NCI-H187 (cell line): Measurements from ENCODE around the gene CCDC34.

Experiments
- DNase-seq, 2 experiments: peaks; one replicate each; lab custom pipeline; 2025; lab: John Stamatoyannopoulos, UW

Gene CCDC34, protein sequence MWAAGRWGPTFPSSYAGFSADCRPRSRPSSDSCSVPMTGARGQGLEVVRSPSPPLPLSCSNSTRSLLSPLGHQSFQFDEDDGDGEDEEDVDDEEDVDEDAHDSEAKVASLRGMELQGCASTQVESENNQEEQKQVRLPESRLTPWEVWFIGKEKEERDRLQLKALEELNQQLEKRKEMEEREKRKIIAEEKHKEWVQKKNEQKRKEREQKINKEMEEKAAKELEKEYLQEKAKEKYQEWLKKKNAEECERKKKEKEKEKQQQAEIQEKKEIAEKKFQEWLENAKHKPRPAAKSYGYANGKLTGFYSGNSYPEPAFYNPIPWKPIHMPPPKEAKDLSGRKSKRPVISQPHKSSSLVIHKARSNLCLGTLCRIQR

DNA sequence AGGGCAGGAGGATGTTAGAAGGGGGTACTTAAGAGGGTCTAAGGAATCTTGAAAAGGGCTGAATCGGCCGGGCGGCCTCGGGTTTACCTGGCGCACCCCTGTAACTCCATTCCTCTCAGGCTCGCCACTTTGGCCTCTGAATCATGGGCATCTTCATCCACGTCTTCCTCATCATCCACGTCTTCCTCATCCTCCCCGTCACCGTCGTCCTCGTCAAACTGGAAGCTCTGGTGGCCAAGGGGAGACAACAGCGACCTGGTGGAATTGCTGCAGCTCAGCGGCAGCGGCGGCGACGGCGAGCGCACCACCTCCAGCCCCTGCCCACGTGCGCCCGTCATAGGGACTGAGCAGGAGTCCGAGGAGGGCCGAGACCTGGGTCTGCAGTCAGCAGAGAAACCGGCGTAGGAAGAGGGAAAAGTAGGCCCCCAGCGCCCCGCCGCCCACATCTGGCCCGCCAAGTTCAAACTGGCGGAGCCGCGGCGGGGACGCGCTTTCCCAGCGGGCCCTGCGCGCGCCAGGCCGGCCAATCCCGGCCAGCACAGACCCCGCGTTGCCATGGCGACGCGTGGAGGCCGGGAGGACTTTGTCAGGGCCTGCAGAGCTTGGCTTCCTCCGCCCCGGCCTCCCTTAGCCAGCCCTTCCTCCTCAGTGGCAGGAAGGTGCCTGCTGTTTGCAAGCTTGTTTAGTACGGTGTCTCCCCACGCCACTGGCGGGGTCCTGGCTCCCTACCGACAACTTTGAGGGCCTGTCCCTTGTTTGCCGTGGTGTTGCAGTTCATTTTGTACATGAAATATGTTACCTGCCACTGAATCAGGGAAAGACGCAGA, at the start of gene CCDC34:
Gene CCDC34, minus strand, starts transcription at position 467 of the 827 bp plus-strand sequence. Its CDS starts 21 bp downstream, at position 446.
- peak; percentile 90 to 95 for DNase-seq

DNA sequence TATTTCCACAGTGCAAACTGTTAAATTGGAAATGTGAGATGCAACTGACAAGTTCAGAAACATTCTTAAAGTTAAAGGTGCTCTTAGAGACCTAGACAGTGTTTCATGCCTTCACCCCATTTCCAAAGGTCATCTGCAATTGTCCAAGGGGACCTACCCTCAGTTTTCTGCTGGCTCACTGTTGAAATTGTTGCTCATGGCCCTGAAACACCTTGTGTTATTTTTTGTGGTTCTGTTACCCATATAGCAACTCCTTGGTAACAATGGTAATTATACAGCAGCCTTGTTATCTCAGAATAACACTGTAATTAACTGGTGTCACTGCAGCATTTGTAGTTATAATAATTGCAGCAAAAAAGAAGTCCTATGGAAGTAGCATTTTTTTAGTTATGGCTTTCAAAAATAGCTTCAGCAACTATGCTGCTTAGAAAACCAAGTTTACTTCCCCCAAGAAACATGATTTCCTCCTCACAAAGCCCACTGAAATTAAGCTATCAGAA, 49.2 kb upstream of the CCDC34 start:
- no peak for DNase-seq

DNA sequence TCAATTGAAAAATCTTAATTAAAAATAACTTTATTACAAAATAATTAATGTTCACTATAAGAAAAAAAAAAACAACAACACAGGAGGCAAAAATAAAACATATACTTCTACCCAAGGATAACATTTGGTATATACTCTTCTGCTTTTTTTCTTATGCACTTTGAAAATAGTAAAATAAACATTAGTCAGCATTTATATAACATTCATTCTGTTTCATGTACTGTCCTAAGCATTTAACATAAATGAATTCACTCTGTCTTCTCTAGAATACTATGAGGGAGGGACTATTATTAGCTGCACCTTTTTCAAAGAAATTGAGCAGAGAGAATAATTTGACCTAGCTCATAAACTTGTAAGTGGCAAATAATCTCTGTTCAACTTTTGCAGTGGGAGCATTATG, 48.3 kb upstream of the CCDC34 start:
- DNase-seq = no peak

DNA sequence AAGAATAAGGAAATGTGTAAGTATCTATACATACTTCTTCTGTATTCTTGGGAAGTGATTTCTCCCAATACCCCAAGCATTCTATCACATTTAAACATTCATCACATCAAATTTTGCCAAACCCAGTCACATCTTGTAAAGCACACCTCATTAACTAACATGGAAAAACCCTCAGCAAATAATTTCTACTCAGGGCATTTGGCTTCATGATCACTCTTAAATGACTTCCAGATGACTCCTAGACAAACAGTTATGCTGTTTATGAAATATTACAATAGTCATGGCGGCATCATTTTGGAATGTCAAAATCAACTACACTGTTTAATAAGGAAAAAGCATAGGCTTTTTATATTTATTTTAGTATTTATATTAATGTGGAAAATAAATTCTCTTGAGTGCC, 47.3 kb upstream of the CCDC34 start:
- no peak for DNase-seq

DNA sequence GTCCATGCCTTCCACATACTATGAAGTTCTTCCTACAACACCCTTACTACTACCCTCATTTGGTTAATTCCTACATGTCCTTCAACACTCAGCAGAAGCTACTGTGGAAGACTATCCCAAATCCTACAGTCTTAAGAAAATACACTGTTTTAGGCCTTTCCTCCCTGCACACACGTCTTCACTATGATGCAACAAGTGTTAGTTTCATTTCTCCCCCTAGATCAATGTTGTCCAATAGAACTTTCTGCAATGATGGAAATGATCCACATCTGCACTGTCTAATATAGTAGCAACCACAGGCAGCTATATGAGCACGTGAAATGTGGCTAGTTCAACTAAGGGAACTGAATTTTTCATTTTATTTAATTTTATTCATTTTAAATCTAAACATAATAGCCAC, 46.7 kb upstream of the CCDC34 start:
- DNase-seq = no peak

DNA sequence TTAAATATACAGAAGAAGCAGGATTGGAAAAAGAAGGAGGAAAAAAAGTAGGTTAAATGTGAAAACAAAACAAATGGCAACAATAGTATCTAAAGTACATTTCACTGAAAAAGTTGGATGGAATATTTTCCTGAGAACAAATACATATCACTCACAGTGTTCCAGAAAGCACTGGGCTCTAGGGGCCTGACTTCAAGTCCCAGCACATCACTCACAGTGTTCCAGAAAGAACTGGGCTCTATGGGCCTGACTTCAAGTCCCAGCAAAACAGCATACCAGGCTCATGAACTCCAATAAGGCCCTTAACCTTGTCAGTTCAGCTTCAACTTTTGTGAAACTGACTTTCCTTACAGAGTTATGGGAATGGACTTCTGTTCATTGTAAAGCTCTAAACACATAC, 46.0 kb upstream of the CCDC34 start:
- no peak for DNase-seq

DNA sequence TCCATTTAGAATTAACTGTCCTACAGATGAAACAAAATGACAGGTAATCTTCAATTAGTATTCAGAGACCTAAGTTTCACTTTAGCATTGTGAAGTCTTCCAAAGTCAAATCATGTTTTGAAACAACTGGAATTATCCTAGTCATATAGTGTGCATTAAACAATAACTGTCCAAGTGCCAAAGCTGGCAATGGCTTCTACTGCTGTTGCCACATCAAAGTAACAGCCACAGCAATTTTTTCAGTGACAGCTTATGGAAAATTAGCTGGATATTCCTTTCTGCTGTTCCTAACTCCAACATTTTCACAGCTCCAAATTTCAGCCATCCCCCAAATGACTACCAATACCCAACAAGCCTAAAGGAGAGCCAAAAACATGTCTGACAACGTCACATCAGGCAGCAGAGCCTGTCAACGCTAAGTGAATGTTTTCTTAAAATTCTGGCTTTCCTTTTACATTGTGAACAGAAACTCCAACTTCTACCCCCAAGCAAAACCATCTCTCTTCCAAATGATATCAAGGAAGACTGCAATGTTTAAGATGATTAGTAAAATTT, 45.3 kb upstream of the CCDC34 start:
- no peak for DNase-seq

DNA sequence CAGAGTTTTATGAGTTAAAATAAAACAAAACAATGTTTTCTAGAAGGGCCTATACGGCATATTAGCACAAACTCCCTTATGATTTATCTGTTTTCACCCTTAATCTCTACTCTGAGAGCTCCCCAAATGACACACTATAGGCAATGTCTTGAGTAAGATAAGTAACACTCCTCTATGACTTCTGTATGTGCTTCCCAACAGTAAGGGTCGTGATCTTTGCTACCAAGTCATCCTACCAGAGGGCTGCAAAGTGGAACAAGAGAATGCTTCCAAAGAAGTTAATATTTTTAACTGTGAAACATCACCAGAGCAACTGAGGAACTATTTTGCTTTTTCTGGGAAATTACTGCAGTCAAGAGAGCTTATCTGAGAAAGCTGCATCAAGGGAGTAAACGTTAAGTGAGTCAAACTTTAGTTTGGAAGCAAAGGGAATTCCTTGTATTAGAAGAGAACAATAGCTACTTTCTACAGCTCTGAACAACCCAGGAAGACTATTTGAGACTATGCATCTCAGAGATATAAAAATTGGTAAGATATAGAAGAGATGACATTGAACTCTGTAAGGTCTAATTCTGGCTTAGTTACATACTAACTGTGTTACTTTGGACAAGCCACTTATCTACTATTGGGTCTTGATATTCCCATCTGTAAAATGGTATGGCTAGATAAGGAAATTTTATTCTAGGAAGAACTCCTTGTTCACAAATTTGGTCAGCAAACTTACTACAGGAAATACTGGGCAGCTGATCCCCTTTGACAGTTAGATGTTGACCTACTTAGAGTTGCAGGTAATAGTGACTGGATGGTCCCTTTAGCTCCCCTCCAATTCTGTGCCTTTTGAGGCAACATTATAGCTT, 43.7 kb upstream of the CCDC34 start:
- DNase-seq = no peak

DNA sequence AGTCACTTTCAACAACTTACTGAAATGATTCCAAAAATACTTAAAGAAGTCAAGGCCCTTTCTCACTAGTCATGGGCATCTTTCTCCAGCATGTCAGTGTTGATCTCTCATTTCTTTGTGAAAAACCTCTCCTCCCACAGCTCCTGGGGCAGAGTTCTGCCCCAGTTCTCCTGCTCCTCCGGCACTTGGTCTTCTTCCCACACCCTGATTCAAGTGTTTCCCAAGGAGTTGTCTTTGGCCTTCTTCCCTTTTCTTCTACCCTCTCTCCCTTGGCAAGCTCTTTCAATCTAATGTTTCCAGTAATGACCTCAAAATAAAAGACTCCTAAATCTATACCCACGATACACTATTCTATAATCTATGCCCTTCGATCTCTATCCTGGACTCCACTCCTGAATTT, 42.1 kb upstream of the CCDC34 start:
- DNase-seq = no peak

DNA sequence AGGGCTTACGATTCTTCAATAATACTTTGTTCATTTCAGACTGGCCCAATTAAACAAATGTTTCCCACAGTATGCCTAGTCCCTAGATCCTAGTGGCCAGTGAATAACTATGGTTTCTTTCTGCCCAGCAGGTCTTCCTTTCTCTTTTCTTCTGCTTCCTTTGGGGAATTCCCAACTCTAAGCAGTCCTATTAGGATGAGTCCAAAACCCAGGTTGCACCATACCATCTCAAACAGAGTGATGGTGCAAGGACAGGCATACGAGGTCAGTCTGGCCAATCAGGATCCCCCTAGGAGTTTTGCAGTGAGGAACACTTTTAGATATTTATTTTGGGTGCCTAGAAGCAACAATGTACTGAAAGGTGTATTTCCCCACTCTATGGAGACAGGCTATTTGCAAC, 41.4 kb upstream of the CCDC34 start:
- no peak for DNase-seq

DNA sequence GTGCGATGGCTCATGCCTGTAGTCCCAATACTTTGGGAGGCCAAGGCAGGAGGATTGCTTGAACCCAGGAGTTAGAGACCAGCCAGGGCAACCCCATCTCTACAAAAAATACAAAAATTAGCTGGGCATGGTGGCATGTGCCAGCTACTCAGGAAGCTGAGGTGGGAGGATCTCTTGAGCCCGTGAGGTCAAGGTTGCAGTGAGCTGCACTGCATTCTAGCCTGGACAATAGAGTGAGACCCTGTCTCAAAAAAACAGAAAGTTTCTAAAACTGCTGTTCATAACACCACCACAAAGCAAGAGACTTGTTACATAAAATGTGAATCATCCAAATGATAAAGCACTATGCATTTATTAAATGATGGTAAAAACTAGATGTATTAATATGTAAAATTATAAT, 40.2 kb upstream of the CCDC34 start:
- DNase-seq = no peak

DNA sequence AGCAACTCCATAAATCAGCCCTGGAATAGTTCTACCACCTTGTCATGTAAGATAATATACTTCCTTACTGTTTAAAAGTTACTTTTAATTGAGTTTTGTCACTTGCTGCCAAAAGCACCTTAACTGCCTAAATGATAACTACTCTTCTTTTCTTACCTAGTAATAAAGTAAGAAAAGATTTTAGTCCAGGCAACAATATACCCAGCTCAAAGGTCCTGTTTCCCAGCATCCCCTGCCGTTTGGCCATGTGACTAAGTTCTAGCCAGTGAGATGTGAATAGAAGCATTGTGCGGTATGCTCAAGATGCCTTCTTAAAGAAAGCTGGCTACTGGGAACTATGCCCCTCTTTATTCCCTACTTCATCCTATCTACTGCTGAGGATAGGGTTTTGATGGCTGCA, 39.4 kb upstream of the CCDC34 start:
- no peak for DNase-seq

DNA sequence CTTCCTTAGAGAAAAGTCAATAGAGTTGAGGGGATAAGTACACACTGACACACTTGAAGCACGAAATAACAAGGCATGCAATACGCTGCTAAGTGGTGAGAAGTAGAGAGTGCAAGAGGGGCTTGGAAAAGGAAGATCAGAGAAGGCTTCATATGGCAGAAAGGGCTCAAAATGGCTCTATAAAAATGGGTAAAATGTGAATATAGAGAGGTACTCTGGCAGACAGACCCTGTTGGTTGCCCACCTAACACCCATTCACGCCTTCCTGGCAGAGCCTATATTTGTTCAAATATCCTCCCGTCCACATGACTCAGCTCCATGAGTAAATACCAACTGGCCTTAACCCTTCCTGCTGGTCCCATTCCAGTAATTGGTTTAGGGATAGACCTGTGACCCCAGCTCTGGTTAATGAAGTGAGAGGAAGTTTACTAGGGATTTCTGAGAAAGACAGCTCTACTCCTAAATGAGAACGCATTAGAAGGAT, 38.9 kb upstream of the CCDC34 start:
- no peak for DNase-seq

DNA sequence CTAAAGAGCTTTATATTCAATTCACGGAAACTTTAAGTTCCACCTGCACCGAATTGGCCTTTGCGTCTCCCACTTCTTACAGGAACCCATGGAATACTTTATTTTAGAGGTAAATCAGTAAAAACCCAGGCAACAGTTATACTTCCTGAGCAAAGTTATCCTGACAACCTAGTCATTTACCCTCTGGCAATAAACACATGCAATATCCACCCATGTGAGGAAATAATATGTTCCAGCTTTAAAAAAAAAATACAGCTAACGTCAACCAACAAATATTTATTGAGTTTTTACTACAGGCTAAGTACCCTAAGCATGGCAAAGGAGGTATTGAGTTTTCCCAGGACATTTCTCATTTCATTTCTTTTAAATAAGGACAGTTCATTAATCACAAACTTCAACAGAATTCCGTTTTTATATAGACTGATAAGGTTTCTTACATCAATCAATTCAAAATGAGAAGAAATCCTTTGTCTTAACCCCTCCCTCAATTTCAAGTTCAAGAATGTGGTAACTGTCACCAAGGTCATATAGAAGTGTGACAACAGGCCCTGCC, 38.3 kb upstream of the CCDC34 start:
- DNase-seq = no peak

DNA sequence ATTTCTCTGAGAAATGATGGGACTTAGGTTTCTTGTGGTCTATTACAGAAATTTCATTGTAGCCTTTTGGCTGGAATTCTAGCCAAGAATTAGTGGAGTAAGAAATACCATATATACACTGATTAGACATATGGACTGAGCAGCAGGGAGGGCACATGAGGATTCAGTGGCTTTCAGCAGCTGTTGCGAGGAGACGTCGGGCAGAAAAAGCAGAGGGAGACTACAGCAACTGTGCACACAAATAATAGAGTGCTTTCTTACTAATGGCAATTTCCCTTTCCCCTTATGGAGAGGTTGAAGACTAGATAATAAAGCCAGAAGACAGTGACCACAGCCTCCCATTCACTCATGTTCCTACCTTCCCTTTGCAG, 35.4 kb upstream of the CCDC34 start:
- no peak for DNase-seq

DNA sequence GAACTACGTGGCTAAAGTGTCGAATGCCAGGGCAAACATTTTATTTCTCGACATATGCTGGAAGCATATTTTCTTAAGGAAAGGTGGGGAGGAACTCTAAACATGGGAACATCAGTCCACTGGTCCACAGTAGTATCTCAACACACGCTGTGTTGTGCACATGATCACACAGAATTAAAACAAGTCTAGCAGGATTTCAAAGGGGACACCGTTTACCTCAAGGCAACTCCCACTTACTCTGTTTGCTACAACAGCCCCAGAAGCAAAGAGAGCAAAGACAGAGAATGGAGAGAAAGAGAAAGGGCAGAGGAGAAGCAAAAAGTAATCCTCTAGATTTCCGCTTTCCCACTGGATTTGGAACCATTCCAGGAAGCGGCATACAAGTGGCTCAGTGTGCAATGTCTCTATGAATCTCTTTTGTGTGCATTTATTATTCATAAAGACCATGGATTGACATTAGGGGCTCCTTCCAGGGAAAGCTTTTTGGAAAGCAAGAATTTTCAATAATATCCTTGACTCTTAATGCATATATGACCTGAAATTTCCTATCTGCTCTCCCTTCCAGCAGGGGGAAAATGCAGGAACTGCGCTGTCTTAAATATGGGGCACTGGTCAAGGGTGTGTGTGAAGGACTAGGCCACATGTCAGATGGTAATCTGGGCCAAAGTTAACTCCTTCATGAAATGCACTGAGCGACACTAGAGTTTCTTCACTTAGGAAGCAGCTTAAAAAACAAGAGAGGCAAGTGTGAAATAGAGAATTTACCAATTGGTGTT, 34.8 kb upstream of the CCDC34 start:
- DNase-seq = no peak

DNA sequence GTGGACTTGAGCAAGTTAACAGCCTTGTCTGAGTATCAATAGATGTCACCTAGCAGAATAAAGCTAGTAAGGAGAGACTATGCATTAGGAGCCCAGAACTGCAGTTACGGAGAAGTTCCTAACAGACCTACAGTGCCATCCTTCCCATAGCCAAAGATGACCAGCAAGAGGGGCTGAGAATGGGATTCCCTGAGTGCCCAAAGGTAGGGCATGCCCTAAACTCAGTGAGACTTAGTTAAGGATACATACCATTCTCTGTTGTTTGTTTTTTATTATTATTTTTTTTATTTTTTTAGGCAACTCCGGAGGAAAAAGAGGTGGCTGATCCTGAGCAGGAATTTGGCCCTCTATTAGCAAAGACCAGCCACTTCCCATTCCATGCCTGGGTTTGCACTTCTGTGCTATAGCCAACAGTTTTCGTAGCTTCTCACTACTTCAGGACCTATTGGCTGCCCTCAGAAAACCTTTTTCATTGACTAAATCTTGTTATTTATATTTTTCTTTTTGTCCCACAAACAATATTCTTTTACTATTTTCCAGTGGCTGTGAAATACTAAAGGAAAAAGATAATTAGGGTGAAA, 33.3 kb upstream of the CCDC34 start:
- no peak for DNase-seq

DNA sequence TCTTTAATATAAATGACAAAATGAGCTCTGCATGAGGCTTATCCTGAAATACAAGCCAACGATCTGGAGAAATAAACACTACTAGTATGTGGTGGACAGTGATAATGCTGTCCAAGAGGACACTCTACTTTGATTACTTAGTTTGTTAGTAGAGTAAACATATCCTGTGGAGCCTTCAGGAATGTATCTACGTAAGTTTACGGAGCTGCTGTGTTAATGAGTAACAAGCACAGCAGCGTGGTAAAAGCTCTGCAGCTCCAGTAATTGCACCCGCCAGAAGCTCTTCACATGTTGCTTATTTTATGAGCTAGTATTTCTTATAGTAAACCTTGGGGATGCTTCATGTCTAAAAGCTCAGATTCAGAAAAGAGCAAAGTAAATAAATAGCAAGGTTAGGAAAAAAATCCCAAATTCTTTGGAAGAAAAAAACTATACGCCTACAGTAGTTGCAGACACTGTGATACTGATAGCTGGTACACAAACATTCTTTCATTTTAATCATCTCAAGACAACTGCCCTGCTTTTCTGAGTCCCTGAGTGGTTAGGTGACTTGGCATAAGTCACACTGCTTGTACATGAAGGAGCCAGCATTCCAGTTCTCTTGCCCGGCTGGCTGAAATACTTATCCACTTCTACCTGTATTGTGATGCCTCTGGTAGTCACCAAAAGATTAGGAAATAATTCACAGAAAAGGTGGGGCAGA, 32.7 kb upstream of the CCDC34 start:
- no peak for DNase-seq

DNA sequence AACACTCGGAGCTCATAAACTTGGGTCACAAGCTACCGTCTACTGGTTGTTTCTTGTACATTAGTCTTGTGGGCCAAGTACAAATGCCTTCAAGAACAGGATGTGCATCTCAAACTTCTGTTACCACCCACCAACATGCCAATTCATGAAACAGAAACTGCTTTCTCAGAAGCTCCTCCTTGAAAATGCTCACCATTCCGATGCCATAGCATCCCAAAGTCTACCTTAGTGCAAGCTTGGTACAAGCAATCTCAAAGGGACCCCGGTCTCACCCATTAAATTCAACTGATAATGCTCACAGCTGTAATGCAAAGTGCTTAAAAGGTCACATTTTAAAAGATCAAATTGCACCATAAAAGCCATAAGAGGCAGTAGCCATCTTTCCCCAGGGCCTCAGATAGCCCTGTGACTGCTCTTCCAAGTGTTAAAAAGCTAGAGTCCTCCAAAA, 31.8 kb upstream of the CCDC34 start:
- DNase-seq = no peak
